Stimulated activated CD4-positive, alpha-beta T cell treated with anti-CD3 and anti-CD28 coated beads, Interleukin-1b, Interleukin-23, amount 100 ng/mL, for 48 hours (primary cell): ENCODE data around the gene RAF1.
"Not testable (repeated sequence)": the region's sequence is repeated elsewhere in the genome, so short reads cannot be mapped to it uniquely, and the experiment has no call there.

Experiments
- DNase-seq: peaks from one replicate; pipeline ENCODE4 v3.0.0-alpha.2; 2020

RAF1 gene

GRCh38 chr3:12675115-12675810, 11.3 kb upstream of the RAF1 start:
- no peak for DNase-seq

DNA sequence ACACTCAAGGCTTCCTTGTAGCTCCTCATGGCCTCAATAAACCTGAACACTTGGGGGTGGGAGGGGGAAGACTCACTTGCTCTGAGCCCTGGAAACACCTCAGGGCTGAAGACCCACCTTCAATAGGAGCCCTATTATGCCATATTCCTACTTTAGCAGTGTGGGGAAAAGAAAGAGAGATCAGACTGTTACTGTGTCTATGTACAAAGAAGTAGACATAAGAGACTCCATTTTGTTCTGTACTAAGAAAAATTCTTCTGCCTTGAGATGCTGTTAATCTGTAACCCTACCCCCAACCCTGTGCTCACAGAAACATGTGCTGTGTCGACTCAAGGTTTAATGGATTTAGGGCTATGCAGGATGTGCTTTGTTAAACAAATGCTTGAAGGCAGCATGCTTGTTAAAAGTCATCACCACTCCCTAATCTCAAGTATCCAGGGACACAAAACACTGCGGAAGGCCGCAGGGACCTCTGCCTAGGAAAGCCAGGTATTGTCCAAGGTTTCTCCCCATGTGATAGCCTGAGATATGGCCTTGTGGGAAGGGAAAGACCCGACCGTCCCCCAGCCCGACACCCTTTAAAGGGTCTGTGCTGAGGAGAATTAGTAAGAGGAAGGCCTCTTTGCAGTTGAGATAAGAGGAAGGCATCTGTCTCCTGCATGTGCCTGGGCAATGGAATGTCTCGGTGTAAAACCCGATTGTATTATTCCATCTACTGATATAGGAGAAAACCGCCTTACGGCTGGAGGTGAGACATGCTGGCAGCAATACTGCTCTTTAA, 10.2 kb upstream of the RAF1 start:
- DNase-seq, result not testable (repeated sequence)

- no peak for DNase-seq
Measured at GRCh38 chr3:12671120-12671450, 7.2 kb upstream of the RAF1 start.

DNA sequence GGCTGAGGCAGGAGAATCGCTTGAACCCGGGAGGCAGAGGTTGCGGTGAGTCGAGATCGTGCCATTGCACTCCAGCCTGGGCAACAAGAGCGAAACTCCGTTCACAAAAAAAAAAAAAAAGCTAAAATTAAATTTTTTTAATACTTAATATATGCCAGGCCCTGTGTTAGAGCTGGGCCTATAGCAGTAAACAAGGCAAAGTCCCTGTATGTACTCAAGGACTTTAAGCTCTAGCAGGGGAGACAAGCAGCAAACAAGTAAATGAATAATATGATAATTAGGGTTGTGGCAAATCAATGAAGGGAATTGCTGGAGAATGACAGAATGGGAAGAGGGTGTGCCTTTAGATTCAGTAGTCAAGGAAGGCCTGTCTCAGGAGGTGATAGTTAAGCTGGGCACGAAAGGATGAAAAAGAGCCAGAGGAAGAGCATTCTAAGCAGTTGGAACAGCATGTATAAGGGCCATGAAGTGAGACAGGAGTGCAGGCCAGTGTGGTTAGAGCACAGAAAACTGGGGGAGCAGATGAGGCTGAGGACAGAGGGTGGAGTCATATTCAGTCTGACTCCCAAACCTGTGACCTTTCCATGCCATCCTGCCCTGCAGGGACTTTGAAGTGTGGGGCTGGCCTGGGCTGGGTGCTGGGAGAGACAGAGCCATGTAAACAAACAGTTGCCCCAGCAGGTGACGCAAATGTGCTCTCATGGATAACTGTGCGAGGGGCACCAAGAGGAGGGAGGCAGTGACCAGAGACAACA, 6.6 kb upstream of the RAF1 start:
- DNase-seq, result no peak

DNA sequence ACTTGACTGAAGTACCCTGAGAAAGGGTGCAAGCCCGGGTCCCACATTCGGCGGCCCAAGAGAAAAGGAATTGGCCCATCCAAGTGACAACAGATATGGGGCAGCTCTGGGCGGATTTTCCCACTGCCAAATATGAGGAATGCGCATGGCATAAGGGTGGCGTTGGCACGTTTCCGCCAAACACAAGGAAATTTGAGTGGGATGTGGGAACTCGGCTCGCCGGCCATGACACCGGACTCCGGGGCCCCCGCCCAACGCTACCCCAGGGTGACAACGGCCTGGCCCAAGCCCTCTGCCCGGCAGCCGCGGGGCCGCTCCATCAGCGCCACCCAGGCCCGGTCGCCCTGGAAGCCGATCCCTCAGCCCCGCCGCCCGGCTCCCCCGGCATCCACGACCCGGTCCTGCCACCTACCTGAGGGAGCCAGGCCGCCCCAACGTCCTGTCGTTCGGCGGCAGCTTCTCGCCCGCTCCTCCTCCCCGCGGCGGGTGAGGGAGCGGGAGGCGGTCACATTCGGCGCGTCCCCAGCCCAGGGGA, 449 bp downstream of the RAF1 start:
- no peak for DNase-seq

GRCh38 chr3:12662593-12663400, 1.1 kb downstream of the RAF1 start:
- DNase-seq, result peak; percentile 31

DNA sequence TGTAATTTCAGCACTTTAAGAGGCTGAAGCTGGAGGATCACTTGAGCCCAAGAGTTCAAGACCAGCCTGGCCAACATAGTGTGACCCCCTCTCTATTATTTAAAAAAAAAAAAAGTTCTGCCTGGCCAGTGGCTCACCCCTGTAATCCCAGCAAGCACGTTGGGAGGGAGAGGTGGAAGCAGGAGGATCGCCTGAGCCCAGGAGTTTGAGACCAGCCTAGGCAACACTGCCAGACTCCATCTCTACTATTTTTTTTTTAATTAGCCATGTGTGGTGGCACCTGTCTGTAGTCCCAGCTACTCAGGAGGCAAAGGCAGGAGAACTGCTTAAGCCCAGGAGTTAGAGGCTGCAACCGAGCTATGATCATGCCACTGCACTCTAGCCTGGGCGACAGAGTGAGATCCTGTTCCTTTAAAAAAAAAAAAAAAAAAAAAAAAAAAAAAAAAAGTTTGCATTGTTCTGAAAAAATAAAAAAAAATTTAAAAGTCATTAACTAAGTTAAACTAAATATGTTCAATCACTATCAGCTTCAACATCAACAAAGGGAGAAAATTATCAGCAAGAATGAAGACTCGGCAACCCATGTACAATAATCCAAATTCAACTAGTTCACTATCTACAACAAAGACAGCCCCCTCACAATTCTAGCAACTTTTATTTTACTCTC, 1.9 kb downstream of the RAF1 start:
- no peak for DNase-seq

- not testable (repeated sequence) for DNase-seq
Measured at GRCh38 chr3:12661375-12661774, 2.5 kb downstream of the RAF1 start.

DNA sequence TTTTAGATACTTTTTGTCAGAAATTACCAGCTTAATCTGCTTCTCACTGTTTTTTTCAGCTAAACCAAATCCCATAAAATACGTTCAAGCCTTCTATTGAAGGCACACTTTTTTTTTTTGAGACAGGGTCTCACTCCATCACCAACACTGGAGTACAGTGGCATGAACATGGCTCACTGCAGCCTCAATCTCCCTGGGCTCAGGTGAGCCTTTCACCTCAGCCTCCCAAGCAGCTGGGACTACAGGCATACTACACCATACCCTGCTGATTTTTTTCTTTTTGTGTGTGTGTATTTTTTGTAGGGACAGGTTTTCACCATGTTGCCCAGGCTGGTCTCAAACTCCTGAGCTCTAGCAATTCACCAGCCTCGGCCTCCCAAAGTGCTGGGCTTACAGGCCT, 3.7 kb downstream of the RAF1 start:
- no peak for DNase-seq

- DNase-seq, result no peak
Measured at GRCh38 chr3:12659316-12660015, 4.5 kb downstream of the RAF1 start.

- no peak for DNase-seq
Measured at GRCh38 chr3:12658593-12659058, 5.3 kb downstream of the RAF1 start.

DNA sequence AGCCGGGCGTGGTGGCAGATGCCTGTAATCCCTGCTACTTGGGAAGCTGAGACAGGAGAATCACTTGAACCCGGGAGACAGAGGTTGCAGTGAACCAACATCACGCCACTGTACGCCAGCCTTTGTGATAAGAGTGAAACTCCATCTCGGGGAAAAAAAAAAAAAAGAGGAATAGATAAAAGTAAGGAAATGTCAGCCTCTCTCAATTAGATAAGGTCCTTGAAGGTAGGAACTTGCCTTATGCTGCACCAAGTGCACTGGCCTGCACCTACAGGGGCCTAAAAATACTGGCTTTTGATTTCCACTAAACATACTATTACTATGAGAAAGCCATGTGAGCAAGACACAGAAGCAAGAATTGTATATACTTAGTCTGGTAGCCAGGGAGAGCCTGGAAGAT, 7.1 kb downstream of the RAF1 start:
- DNase-seq, result no peak

DNA sequence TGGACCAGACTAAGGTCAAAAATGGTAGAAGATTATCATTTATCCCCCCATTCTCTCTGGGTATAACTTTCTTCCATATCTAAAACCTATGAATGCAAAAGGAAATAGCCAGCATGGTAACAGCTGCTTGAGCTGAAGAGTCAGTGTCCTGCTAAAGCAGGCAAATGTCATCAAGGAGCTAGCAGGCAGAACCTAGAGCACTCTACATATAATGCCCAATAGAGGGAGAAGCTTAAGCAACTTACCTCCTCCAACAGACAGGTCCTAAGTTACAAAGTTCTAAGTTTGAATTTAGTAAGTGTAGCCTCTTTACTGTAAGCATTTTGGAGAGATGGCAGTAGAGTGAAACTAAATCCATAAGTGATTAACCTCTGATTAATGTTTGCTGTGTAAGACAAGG, 7.7 kb downstream of the RAF1 start:
- DNase-seq, result no peak

GRCh38 chr3:12655701-12656100, 8.2 kb downstream of the RAF1 start:
- no peak for DNase-seq

DNA sequence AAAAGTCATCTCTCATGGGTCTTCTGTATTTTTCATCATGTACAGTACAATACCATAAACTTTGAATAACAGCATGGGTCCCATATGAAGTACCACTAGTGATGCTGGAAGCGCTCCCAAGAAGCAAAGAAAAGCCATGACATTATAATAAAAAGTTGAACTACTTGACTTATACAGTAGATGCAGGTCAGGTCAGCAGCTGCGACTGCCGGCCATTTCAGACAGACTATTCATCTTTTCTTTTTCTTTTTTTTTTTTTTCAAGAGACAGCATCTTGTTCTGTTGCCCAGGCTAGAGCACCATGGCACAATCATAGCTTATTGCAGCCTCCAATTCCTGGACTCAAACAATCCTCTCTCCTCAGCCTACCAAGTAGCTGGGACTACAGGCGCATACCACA, 10.2 kb downstream of the RAF1 start:
- DNase-seq, result no peak

DNA sequence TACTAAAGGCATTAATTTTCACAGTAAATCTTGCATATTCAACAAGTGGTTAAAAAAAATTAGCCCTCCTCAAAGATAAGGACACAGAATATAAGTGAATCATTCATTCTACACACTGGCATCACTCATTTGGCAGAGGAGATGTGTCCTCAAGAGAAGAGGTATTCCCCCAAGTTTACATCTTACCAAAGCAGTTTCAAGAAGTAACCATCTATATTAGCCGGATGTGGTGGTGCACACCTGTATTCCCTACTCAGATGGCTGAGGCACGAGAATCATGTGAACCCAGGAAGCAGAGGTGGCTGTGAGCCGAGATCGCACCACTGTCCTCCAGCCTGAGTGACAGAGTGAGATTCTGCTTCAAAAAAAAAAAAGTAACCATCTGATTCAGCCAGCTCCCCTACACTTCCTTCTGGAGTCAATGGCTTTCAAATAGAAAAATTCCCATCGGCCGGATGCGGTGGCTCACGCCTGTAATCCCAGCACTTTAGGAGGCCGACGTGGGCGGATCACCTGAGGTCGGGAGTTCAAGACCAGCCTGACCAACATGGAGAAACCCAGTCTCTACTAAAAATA, 15.4 kb downstream of the RAF1 start:
- DNase-seq, result no peak

GRCh38 chr3:12644331-12644937, 19.5 kb downstream of the RAF1 start:
- DNase-seq, result no peak

- DNase-seq, result no peak
Measured at GRCh38 chr3:12643724-12644123, 20.2 kb downstream of the RAF1 start.

DNA sequence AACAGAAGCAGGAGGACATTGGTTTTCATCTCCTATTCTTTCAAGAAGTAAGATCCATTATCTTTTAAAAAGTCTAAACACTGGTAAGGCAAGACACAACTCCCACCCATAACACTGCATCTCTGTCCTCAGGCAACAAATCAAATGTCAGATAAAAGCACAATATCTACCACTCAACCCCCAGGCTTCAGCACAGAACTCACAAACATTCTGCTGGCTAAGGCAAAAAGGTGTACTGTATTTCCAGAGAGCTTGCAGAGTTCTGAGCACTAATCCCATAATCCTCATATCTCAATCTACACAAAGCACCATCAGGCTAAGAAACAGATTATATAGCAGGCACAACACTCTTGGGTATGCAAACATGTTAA, 20.9 kb downstream of the RAF1 start:
- no peak for DNase-seq

DNA sequence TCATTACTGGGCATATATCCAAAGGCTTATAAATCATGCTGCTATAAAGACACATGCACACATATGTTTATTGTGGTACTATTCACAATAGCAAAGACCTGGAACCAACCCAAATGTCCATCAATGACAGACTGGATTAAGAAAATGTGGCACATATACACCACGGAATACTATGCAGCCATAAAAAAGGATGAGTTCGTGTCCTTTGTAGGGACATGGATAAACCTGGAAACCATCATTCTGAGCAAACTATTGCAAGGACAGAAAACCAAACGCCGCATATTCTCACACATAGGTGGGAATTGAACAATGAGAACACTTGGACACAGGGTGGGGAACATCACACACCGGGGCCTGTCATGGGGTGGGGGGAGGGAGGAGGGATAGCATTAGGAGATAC, 23.1 kb downstream of the RAF1 start:
- not testable (repeated sequence) for DNase-seq

DNA sequence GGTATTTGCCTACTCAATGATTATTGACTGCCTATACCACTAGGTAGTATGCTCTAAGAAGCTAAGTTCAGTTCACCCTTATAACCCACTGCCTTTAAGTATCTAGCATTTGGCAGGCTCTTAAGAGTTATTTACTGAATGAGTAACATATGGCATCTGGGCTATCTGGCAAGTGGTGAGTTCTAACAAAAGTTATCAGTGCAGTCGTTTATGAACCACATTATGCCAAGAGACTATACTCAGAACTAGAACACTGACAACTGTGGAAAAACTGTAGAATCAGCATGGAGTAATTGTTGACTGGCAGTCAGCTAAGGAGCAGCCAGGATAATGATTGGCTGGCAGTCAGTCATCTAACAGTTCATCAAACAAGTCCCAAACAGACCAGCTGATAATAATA, 25.8 kb downstream of the RAF1 start:
- no peak for DNase-seq
